Ishikawa (cell line): Measurements from ENCODE around the gene HOXA13.

ENCODE experiments used
- CEBPB ChIP-seq: IDR thresholded peaks from 2 replicates; pipeline ENCODE4 v1.6.1; 2012
- CREB1 ChIP-seq: IDR thresholded peaks from 2 replicates; pipeline ENCODE4 v1.6.1; 2012; ENCODE audit warnings: low read depth
- EGR1 ChIP-seq: IDR thresholded peaks from 2 replicates; pipeline ENCODE4 v1.6.1; 2012
- EP300 ChIP-seq: IDR thresholded peaks from 2 replicates; pipeline ENCODE4 v1.6.1; 2012; ENCODE audit warnings: borderline replicate concordance
- FOXM1 ChIP-seq: IDR thresholded peaks from 2 replicates; pipeline ENCODE4 v1.6.1; 2012; ENCODE audit warnings: low read depth, borderline replicate concordance
- MAX ChIP-seq: IDR thresholded peaks from 2 replicates; pipeline ENCODE4 v1.6.1; 2012
- REST ChIP-seq: IDR thresholded peaks from 2 replicates; pipeline ENCODE4 v1.6.1; 2012; ENCODE audit warnings: low read depth, mild to moderate bottlenecking
- TEAD4 ChIP-seq: IDR thresholded peaks from 2 replicates; pipeline ENCODE4 v1.6.1; 2012

GRCh38 chr7:27199849-27200760, at the start of gene HOXA13:
- TF ChIP-seq EP300 (no peak), EGR1 (peak; percentile 50), REST (no peak), TEAD4 (no peak), CEBPB (no peak), FOXM1 (no peak), MAX (peak; percentile 45; the same call in 1 of the 2 replicates), CREB1 (no peak)
